HepG2 (cell line): ENCODE results near the gene ARHGDIA. TPM values are rescaled to one million over a fixed set of nuclear protein-coding genes. Genes with fewer than 3 reads are reported as not detected.

Source experiments
- AHR ChIP-seq: IDR thresholded peaks from 2 replicates; pipeline ENCODE4 v1.6.1; 2018; ENCODE audit warnings: missing genetic modification reagents, missing compliant biosample characterization
- EEA1 ChIP-seq: sonication (generic); formaldehyde crosslinking; IDR thresholded peaks from 2 replicates; pipeline ENCODE4 v1.5.1; 2020; ENCODE audit warnings: mild to moderate bottlenecking, missing genetic modification reagents, borderline replicate concordance
- FOXO1 ChIP-seq: sonication (generic); formaldehyde crosslinking; IDR thresholded peaks from 2 replicates; pipeline ENCODE4 v1.4.0; 2020; ENCODE audit warnings: missing genetic modification reagents
- MEIS1 ChIP-seq: sonication (generic); formaldehyde crosslinking; IDR thresholded peaks from 2 replicates; pipeline ENCODE4 v1.9.0; 2021; ENCODE audit warnings: mild to moderate bottlenecking, missing genetic modification reagents, moderate library complexity, borderline replicate concordance
- POGK ChIP-seq: sonication (generic); formaldehyde crosslinking; conservative IDR thresholded peaks from 2 replicates; pipeline ENCODE4 v1.8.0; 2022; ENCODE audit warnings: mild to moderate bottlenecking, moderate library complexity, missing genetic modification reagents
- SAP130 ChIP-seq: IDR thresholded peaks from 2 replicates; pipeline ENCODE4 v1.6.1; 2016; ENCODE audit warnings: low read depth
- TAF15 ChIP-seq: fragments of 200-400 bp; formaldehyde crosslinking; IDR thresholded peaks from one replicate; pipeline ENCODE4 v1.6.1; 2018; ENCODE audit warnings: mild to moderate bottlenecking, low read depth, low read length; ENCODE audit not compliant: poor library complexity, severe bottlenecking
- TCF12 ChIP-seq, 2 experiments: fragments of 450-650 bp in 1 of 2; sonication (generic) in 1 of 2; formaldehyde crosslinking in 1 of 2; IDR thresholded peaks; 2 replicates each; pipeline versions ENCODE4 v1.6.1 to v1.8.0; 2017 to 2022; ENCODE audit warnings: antibody characterized with exemption in 1 of 2, mild to moderate bottlenecking in 1 of 2, missing genetic modification reagents in 1 of 2, moderate library complexity in 1 of 2
- TGIF2 ChIP-seq: IDR thresholded peaks from 2 replicates; pipeline ENCODE4 v1.6.1; 2016; ENCODE audit warnings: control low read depth, missing compliant biosample characterization
- U2AF1 ChIP-seq: fragments of 200-400 bp; formaldehyde crosslinking; optimal IDR thresholded peaks from 2 replicates; pipeline ENCODE3; 2017; ENCODE audit warnings: mild to moderate bottlenecking, low read depth, low read length
- ZBTB37 ChIP-seq: sonication (generic); formaldehyde crosslinking; IDR thresholded peaks from 2 replicates; pipeline ENCODE4 v1.4.0; 2020; ENCODE audit warnings: mild to moderate bottlenecking, missing genetic modification reagents
- ZHX1 ChIP-seq: sonication (generic); formaldehyde crosslinking; IDR thresholded peaks from 2 replicates; pipeline ENCODE4 v1.8.1; 2022; ENCODE audit warnings: low read depth, mild to moderate bottlenecking, missing genetic modification reagents
- ZNF547 ChIP-seq: sonication (generic); formaldehyde crosslinking; IDR thresholded peaks from 2 replicates; pipeline ENCODE4 v1.5.1; 2020; ENCODE audit warnings: mild to moderate bottlenecking, missing genetic modification reagents
- polyA plus RNA-seq, 8 experiments: library from polyadenylated mRNA; depleted of rRNA in 3 of 8; stranded (reverse) in 7 of 8; unstranded in 1 of 8; fragments of >200 nt; fragmentation: Illumina TruSeq in 4 of 8; extraction: Trizol in 4 of 8; gene quantifications; 2 replicates each; pipeline versions ENCODE4 v1.2.1 to v1.2.3, GENCODE V29; 2011 to 2016; ENCODE audit warnings: low read depth in 4 of 8, missing spikeins in 1 of 8, mixed read lengths in 1 of 8; ENCODE audit not compliant: insufficient read depth in 1 of 8
- total RNA-seq, 5 experiments: library from RNA; depleted of rRNA; stranded (reverse); fragments of >200 nt; fragmentation: Illumina TruSeq; extraction: Trizol; gene quantifications; 2 replicates each; pipeline ENCODE4 v1.2.3, GENCODE V29; 2016; ENCODE audit warnings: low read depth in 1 of 5
- TF ChIP-seq, protein P1 (sequence below): sonication (generic); formaldehyde crosslinking; IDR thresholded peaks from 2 replicates; pipeline ENCODE4 v1.8.1; 2023; ENCODE audit warnings: mild to moderate bottlenecking, missing genetic modification reagents
- TF ChIP-seq, protein P2 (sequence below): sonication (generic); formaldehyde crosslinking; IDR thresholded peaks from 2 replicates; pipeline ENCODE4 v1.5.1; 2020; ENCODE audit warnings: missing genetic modification reagents, mild to moderate bottlenecking, borderline replicate concordance
- TF ChIP-seq, protein P3 (sequence below): sonication (generic); formaldehyde crosslinking; IDR thresholded peaks from 2 replicates; pipeline ENCODE4 v1.4.0; 2020; ENCODE audit warnings: missing genetic modification reagents

ARHGDIA gene
- total and polyA plus RNA-seq, 2 of the 13 experiments (the other 11 are each of a cell fraction or from before 2014, with no cell fraction given), result 40.0 to 64.0 TPM

DNA sequence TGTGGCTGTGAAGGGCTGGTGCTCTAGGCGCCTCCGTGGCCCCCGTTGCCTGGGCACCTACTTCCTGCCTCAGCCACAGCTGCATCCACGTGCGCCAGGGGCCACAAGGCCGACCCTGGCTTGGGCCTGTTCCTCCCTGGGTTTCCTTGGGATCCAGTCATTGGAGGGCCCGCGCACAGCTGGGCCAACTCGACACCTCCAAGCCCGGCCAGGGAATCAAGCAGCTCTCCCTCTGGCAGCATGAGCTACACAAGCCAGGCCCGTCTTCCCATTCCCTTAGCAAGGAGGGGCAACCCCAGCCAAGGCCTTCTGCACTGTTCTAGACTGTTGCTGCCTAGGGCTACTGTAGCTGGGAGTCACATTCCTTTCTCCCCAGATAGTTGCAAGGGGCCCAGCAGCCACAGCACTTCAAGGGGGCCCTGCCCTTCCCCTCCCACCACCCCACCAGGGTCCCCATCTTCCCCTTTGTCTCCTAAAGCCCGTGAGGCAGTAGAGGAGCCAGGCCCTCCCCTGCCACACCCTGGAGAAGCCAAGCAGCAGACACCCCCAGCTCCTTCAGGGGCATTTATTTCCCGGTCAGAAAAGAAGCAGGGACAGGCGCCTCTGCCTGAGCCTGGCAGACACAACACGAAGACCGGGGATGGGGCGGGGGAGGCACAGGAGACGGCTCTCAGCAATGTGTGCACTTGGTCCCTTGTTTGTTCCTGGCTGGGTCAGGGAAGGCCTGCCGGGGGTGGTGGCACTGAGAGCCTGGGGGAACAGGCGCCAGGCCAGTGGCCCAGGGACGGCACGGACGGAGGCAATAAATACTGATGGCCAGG, 3.8 kb downstream of the ARHGDIA start (continued):
- TF ChIP-seq, protein P1, sequence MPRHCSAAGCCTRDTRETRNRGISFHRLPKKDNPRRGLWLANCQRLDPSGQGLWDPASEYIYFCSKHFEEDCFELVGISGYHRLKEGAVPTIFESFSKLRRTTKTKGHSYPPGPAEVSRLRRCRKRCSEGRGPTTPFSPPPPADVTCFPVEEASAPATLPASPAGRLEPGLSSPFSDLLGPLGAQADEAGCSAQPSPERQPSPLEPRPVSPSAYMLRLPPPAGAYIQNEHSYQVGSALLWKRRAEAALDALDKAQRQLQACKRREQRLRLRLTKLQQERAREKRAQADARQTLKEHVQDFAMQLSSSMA (CRISPR knock-in tag), result no peak; the same call in 1 of the 2 replicates
- TF ChIP-seq FOXO1 (CRISPR knock-in tag) (peak; percentile 48; the same call in 1 of the 2 replicates), ZBTB37 (CRISPR knock-in tag) (0 out of 2 replicates have a peak, but pooled peaks have one; percentile 61), TCF12 (IDR thresholded peaks at IDR 0.05) (no peak), TCF12 (CRISPR knock-in tag; IDR thresholded peaks at IDR 0.05) (peak; percentile 76), TGIF2 (CRISPR knock-in tag) (0 out of 2 replicates have a peak, but pooled peaks have one; percentile 17), ZHX1 (CRISPR knock-in tag) (0 out of 2 replicates have a peak, but pooled peaks have one; percentile 55), SAP130 (CRISPR knock-in tag) (no peak), MEIS1 (CRISPR knock-in tag) (peak; percentile 89; the same call in 1 of the 2 replicates), U2AF1 (peak; percentile 18), AHR (CRISPR knock-in tag) (0 out of 2 replicates have a peak, but pooled peaks have one; percentile 63), TAF15 (peak; percentile 99), POGK (CRISPR knock-in tag) (peak; percentile 67; the same call in 1 of the 2 replicates), EEA1 (no peak), ZNF547 (CRISPR knock-in tag) (0 out of 2 replicates have a peak, but pooled peaks have one; percentile 78)
- TF ChIP-seq, protein P2, sequence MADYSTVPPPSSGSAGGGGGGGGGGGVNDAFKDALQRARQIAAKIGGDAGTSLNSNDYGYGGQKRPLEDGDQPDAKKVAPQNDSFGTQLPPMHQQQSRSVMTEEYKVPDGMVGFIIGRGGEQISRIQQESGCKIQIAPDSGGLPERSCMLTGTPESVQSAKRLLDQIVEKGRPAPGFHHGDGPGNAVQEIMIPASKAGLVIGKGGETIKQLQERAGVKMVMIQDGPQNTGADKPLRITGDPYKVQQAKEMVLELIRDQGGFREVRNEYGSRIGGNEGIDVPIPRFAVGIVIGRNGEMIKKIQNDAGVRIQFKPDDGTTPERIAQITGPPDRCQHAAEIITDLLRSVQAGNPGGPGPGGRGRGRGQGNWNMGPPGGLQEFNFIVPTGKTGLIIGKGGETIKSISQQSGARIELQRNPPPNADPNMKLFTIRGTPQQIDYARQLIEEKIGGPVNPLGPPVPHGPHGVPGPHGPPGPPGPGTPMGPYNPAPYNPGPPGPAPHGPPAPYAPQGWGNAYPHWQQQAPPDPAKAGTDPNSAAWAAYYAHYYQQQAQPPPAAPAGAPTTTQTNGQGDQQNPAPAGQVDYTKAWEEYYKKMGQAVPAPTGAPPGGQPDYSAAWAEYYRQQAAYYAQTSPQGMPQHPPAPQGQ (CRISPR knock-in tag), result no peak
- TF ChIP-seq, protein P3, sequence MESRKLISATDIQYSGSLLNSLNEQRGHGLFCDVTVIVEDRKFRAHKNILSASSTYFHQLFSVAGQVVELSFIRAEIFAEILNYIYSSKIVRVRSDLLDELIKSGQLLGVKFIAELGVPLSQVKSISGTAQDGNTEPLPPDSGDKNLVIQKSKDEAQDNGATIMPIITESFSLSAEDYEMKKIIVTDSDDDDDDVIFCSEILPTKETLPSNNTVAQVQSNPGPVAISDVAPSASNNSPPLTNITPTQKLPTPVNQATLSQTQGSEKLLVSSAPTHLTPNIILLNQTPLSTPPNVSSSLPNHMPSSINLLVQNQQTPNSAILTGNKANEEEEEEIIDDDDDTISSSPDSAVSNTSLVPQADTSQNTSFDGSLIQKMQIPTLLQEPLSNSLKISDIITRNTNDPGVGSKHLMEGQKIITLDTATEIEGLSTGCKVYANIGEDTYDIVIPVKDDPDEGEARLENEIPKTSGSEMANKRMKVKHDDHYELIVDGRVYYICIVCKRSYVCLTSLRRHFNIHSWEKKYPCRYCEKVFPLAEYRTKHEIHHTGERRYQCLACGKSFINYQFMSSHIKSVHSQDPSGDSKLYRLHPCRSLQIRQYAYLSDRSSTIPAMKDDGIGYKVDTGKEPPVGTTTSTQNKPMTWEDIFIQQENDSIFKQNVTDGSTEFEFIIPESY, result peak; percentile 90
